Measurements from ENCODE around the gene USE1.

DNA sequence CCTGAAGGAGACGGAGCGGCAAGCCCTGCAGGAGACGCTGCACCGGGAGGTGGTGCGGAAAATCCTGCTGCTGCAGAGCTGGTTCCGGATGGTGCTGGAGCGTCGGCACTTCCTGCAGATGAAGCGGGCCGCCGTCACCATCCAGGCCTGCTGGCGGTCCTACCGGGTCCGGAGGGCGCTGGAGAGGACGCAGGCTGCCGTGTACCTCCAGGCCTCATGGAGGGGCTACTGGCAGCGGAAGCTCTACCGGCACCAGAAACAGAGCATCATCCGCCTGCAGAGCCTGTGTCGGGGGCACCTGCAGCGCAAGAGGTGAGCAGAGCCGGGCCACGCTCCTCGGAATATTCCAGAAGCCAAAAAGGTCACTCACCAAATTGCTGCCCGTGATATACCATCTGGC lies 22.4 kb upstream of the USE1 start:
- TF ChIP-seq, protein P1, sequence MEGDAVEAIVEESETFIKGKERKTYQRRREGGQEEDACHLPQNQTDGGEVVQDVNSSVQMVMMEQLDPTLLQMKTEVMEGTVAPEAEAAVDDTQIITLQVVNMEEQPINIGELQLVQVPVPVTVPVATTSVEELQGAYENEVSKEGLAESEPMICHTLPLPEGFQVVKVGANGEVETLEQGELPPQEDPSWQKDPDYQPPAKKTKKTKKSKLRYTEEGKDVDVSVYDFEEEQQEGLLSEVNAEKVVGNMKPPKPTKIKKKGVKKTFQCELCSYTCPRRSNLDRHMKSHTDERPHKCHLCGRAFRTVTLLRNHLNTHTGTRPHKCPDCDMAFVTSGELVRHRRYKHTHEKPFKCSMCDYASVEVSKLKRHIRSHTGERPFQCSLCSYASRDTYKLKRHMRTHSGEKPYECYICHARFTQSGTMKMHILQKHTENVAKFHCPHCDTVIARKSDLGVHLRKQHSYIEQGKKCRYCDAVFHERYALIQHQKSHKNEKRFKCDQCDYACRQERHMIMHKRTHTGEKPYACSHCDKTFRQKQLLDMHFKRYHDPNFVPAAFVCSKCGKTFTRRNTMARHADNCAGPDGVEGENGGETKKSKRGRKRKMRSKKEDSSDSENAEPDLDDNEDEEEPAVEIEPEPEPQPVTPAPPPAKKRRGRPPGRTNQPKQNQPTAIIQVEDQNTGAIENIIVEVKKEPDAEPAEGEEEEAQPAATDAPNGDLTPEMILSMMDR (IDR thresholded peaks at IDR 0.05; ENCODE audit: low read length), result no peak
- TF ChIP-seq EZH2phosphoT487 (IDR thresholded peaks at IDR 0.05; ENCODE audit: low read length) (no peak), EZH2 (optimal IDR thresholded peaks at IDR 0.05; ENCODE audit: low read depth, low read length) (no peak)

All from MM.1S (cell line).